Activated CD4-positive, alpha-beta T cell treated with anti-CD3 and anti-CD28 coated beads, Interleukin-2, amount 50 U/mL, for 48 hours (primary cell): Measurements from ENCODE around the gene SPEM1.

ENCODE experiments used
- DNase-seq, 2 experiments: peaks; one replicate each; pipeline ENCODE4 v3.0.0-alpha.2; 2020

Gene SPEM1

DNA sequence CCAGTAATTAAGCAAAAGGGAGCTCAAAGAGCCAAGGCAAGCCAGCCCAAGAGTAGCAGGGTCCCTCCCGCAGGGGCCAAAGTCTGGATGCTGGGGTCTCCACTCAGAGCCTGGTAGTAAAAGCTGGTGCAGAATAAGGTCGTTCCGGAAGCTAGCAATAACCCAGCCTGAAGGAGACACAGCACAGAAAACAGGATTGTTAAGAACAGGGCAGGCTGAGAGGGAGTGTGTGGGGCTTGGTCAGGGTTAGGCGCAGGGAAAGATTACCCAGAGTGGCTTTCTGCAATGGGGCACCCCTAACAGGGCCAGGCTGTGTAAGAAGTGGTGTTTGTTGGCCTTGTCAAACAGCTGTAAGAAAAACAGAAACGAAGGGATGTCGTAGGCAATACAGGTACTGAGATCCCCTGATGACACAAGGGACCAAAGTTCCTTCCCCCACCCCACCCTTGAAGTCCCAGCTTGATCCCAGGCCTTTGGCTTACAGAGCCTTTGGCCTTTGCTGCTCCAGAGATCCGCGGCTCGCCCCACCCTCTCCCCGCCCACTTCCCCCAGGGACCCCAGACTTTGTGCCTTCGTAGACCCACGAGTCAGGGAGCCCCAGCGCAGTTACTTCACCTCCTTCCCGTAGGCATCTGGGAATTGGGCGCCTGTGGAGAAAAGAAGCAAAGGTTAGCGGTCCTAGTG is 16.9 kb upstream of the SPEM1 start:
- peak; percentile 29 to 38 for DNase-seq

DNA sequence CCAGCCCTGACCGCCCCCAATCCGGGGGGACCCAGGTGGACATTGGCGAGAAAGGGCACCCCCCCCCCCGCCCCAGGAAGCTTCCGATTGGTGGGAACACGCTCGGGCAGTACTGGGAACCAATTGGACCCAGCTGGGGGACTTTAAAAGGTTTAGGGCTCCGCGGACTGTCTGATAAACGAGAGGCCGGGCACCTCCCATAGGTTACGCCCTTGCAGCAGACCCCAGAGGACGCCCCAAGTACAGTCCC is 16.5 kb upstream of the SPEM1 start:
- no peak for DNase-seq

DNA sequence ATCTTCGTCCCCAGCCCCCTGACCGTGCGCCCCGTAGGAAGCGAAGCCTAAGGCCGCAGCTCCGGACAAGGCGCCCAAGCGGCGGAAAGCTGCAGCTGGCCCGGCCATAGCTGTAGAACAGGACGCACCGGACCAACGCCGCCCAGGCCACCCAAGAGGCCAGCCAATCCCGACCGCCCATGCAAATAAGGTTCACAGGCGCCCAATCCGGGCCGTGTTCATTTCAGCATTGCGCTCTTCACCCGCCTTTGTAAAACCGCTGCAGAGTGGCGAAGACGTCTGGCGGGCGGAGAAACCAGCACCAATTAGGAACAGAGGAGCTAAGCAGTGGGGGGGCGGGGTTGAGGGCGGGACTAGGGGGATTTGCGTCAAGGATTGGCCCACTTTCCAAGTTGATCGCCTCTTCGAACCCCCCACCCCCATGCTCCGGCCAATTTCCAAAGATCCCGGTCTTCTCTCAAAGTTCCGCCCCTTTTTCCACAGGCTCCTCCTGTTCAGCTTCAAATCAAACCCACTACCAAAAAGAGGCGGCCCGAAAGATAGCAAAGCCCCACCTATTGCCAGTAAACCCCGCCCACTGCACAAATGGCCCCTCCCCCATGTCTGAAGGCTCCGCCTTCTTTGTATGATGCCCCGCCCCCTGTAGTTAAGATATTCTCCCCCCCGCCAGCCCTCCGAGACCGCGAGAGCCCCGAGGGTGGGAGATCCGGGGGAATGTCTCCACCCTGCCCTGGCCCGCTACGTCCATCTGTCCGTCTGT is 16.0 kb upstream of the SPEM1 start, which contains the start of gene TMEM256:
Gene TMEM256 (minus strand): TSS at position 121 of the 760 bp plus-strand sequence. CDS start 13 bp downstream, at position 108.
- DNase-seq, result peak; percentile 96

DNA sequence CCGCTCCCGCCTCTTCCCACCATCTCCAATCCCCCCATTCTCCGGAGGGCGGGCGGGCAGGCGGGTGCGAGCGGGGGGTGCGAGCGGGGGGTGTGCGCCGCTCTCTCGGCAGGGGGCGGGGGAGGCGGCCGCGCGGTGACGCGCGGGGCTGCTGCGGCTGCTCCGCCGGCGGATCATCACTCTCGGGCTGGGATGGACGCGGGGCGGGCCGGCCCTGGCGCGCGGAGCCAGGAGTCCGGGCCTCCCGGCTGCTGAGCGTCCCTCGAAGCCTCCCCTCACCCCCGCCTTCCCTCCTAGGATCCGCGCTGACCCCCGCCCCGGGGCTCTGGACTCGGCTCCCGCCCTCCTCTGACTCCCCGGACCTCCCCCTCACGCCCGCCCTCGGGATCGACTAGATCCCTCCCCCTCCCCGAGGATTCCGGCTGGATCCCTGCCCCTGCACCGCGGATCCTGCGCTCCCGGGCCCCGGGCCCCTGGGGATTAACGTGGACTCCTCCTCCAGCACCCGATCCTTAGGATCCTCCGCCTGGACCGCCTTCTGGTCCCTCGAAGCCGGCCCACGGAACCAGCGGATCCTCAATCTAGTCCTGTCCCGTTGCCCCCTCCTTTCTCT is 15.3 kb upstream of the SPEM1 start:
- no peak for DNase-seq

DNA sequence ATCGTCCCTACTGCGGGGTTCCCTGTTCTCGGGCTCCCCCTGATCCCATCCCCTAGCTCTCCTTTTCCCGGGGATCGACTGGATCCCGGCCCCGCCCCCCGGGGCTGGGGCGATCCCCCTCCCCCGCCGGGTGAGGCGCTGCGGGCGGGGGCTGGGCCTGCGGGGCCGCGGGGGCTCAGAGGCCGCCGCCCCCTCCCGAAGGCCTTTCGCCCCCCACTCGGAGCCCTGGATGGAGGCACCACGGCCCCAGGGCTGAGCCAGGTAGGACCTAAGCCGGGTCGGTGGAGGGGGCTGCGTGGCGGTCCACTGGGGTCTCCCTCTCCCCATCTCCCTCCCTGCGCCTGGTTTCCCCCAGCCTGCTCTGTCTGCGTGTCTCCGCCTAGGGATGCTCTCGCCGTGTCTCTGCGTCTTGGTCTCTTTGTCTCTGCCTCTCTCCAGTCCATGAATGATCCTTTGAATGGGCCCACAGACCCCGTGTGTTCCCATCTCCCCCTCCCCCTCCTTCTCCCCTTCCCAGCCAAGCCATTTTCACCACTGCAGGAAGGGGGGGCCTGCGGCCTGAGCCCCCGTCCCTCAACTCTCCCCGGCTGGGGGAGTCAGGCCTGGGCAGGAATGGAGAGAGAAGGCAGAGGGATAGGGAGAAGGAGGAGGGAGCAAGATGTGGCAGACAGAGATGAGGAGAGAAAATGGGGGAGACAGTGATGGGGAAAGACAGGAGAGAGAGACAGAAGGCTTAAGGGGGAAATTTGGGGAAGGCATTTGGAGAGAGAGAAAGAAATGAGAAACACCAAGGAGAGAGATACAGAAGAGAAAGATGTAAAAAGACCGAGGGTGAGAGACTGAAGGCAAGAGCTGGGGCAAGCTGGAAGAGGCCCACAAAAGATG is 14.5 kb upstream of the SPEM1 start:
- DNase-seq, result no peak

DNA sequence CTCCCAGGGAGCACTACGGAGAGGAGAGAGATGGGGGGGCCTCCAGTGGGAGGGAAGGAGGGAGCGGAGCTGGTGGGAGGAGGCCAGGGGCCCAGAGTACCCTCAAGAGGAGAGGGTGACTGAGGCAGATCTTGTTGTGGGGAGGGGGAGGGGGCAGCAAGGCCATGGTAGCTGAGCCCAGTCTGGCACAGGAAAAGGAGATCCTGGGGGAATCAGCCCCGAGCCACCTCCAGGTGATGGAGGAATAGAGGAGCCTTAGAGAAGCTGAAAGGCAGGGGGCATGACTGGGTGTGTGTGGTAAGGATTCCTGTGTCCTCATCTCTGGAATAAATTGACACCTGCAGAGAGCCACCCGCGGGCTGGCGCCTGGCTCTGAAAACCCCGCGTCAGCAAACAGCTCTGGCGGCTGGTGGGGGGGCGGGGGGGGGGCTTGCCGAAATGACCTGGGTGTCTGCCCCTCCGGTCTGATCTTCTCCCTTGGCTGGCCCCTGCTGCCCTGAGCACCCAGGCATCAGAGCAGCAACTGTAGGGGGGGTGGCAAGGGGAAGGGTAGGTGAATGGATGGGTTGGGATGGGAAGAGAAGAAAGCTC is 13.8 kb upstream of the SPEM1 start:
- no peak for DNase-seq

DNA sequence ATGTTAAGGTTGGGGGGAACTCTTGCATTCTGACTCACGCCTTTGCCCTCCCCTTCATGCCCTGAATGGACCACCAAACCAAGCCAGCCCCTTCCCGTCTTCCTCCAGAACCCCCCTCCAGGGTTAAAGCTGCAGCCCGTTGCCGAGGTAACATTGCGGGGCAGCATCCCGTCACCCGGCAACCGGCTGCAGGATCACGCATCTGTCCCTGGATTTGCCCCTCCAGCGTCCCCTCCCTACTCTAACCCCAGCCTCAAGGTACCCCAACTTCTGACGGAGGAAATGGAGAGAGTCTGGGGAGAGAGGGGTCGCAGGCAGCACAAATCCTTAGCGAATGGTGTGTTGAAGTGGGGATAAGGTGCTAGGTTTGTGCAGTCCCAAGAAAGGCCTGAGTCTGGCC is 13.0 kb upstream of the SPEM1 start:
- DNase-seq, result no peak

DNA sequence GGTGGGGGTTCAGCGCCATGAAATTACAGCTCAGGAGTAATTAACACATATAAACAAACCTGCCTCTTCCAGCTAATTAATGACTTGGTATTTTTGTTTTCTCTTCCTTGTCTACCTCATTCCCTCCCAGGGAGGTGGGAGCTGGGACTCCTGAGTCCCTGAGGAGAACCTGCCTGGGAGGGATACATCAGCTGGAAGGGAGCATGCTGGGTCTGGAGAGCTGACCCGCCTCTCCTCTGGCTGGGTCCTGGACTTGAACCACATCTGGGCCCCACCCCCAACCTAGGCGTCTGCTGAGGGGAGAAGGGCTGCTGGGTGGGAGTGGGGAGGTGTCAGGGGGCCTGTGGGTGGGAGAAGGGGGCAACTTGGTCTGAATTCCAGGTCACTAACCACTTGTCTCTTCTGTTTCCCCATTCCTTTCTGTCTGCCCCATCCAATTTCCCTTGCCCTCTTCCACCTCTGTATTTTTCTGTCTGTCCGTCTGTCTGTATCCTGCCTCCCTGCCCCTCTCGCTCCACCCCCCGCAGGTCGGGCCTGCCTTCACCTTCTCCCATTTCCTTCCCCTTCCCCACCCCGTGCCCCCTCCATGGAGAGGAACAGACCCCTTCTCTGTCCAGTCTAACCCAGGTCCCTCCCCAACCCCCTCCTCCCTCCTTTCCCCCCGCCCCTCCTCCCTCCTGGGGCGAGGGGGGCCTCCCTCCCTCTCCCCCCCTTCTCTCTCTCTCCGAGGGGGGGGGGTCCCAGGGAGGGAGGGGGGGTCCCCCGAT is 12.5 kb upstream of the SPEM1 start, which contains the start of gene NLGN2:
Gene NLGN2 (plus strand): TSS at position 361 of the 767 bp plus-strand sequence. CDS start 411 bp downstream, outside the sequence.
- DNase-seq, result no peak

DNA sequence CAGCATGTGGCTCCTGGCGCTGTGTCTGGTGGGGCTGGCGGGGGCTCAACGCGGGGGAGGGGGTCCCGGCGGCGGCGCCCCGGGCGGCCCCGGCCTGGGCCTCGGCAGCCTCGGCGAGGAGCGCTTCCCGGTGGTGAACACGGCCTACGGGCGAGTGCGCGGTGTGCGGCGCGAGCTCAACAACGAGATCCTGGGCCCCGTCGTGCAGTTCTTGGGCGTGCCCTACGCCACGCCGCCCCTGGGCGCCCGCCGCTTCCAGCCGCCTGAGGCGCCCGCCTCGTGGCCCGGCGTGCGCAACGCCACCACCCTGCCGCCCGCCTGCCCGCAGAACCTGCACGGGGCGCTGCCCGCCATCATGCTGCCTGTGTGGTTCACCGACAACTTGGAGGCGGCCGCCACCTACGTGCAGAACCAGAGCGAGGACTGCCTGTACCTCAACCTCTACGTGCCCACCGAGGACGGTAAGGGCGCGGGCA is 11.8 kb upstream of the SPEM1 start:
- peak; percentile 21 to 25 for DNase-seq

DNA sequence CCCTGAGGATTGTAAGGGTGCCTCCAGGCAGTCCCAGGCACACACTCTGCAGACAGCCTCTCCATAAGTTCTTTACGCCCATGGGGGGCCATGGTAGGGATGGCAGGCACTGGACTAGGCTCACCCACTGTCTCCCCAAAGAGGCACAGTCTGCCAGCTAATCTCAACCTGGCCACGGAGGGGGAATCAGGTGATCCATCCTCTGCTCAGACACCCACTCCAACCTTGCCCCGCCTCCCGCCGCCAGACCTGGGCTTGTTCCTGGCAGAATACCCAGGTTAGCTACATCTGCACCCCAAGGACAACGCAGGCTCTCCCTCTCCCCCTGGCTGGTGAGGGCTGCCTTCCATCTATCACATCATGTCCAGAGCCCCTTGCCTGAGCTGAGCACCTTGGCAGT is 11.3 kb upstream of the SPEM1 start:
- DNase-seq, result no peak

DNA sequence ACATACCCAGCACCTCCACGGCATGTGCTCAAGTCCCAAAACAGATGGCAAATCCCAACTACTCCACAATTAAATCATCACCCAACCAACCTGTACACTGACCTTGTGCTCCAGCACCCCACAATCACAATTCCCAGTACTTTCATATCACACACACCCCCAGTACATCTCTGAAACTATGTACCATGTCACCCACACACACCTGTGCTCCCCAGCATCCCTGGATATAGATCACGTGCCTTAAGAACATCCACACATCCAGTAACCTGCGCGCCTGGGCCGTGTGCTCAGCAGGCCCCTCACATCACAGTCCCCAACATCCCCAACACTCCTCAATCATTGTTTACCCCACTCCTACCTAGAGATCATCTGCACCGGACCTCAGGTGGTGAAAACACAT is 10.4 kb upstream of the SPEM1 start:
- no peak for DNase-seq

DNA sequence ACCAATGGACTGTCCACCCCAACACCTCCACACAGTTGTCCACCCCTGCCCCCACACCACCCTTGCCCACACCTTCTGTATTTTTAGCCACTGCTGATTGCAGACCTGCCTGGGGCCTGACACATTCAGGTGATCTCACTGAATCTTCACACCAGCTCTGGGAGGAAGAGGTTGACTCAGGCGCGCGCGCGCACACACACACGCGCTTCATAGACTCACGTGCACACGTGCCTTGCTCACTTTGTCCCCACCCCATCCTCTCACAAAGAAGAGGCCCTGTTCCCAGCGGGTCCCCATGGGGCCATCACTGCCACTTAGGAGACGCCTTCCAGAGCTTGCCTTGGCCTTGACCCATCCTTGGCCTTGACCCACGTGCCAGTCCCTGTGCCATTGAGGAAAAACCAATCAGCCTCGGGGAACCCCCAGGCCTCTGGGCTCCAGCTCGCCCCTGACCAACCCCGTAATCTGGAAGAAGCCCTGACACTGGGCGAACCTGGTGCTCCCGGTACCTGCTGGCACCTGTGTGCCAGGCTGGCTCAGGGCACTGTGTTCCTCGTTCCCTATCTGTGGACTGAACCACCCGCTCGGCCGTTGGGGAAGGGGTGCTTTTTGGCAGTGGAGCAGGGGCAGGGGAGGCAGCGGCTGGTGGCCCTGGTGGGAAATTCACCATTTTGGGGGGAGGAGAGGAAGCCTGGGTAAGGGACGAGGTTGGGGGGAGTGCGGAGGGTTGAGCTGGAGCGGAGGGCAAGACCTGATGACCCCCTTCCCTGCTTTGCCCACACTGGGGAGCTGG is 9.3 kb upstream of the SPEM1 start:
- DNase-seq, result no peak

DNA sequence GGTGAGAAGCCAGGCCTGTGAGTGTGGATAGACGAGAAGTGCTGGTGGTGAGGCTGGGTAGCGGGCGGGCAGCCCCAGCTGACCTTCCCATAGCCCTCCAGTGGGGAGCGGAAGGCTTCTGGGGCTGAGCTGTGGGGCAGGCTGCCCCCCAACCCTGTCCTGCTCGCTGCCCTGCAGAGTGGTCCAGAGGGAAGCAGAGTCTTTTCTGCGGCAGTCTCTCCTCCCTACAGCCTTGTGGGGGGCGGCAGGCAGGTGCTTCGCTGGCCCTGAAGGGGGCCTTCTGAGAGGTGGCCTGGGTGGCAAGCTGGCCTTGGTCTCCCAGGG is 8.7 kb upstream of the SPEM1 start:
- DNase-seq, result no peak

DNA sequence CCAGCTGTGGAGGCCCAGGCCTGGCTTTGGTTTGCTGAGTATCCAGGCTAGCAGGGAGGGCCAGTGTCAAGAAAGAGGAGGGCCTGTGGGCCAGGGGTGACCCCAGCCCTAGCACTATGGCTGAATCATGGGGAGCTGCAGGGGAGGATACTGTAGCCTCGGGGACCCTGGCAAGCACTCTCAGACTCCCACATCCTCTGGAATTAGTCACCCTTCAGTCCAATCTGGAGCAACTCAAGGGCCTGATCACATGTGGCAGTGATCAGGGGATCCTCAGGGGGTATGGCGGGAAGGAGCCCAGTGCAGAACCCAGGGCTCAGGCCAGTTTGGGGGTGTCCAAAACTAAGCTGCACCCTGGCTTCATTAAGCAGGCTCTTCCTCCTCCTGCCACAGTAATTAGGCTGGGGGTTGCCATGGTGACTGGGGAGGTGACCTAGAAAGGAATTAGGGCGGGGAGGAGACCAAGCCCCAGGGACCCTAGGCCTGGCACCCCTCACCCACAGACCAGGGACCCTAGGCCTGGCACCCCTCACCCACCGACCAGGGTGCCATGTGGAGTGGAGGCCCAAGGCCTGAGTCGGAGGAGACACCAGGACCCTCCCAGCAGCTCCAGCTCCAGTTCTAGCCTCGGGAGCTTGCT is 6.7 kb upstream of the SPEM1 start:
- no peak for DNase-seq

DNA sequence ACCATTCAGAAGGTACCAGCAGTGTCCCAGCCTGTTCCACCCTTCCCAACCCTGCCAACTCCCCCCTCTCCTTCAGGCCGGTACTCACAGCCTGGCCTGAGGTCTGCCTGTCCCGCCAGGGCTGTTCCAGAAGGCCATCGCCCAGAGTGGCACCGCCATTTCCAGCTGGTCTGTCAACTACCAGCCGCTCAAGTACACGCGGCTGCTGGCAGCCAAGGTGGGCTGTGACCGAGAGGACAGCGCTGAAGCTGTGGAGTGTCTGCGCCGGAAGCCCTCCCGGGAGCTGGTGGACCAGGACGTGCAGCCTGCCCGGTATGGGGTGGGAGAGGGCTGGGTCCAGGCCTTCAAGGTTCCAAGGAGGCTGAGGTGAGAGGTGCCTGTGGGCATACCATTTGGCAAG is 5.3 kb upstream of the SPEM1 start:
- no peak for DNase-seq

DNA sequence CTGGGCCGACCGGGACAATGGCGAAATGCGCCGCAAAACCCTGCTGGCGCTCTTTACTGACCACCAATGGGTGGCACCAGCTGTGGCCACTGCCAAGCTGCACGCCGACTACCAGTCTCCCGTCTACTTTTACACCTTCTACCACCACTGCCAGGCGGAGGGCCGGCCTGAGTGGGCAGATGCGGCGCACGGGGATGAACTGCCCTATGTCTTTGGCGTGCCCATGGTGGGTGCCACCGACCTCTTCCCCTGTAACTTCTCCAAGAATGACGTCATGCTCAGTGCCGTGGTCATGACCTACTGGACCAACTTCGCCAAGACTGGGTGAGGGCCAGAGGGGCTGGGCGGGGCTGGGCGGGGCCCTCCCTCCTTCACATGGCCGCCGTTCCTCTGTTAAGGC is 4.3 kb upstream of the SPEM1 start:
- no peak for DNase-seq

DNA sequence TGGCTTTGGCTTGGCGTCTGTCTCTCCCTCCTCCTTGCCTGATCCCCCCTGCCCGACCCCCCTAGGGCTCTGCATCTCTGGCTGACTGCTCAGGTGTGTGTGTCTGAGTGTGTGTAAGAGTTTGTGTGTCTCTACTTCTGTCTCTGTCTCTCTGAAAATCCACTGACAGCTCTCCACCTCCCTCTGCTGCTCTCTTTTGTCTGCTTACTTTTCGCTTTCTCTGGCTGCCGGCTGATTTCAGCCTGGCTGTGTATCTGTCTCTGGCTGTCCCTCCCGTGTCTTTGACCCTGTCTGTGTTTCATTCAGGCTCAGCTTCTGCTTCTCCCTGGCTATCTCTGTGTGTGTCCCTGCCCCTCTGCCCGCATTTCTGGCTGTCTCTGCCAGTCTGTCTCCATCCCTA is 3.8 kb upstream of the SPEM1 start:
- DNase-seq, result no peak

DNA sequence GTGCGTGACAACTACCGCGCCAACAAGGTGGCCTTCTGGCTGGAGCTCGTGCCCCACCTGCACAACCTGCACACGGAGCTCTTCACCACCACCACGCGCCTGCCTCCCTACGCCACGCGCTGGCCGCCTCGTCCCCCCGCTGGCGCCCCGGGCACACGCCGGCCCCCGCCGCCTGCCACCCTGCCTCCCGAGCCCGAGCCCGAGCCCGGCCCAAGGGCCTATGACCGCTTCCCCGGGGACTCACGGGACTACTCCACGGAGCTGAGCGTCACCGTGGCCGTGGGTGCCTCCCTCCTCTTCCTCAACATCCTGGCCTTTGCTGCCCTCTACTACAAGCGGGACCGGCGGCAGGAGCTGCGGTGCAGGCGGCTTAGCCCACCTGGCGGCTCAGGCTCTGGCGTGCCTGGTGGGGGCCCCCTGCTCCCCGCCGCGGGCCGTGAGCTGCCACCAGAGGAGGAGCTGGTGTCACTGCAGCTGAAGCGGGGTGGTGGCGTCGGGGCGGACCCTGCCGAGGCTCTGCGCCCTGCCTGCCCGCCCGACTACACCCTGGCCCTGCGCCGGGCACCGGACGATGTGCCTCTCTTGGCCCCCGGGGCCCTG is 3.0 kb upstream of the SPEM1 start:
- DNase-seq, result no peak

DNA sequence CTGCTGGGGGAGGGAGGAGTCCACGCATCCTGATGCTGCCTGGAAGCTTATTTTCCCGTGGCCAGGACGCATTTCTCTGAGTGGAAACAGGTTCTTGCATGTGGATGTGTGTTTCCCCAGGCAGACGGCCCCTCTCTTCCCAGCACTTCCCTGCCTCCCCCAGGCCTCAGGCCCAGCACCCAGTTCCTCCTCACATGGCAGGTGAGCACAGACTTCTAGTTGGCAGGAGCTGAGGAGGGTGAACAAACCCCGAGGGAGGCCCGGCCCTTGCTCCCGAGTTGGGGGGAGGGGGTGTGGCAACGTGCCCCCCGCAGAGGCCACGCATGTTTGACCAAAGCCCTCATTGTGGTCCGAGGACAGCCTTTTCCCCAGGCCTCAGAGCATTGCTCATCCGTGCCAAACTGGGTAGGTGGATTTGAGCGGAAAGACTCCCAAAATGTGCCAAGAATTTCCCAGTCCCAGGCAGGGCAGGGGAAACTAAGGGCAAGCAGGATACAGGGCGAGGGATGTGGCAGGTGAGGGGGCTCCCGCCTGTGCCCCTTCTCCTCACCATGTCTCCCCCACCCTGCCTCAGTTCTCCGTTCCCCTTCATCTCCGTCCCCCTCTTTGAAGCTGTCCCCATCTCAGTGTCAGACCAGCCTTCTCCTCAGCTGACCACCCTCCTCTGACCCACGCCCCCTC is 1.5 kb upstream of the SPEM1 start:
- no peak for DNase-seq

DNA sequence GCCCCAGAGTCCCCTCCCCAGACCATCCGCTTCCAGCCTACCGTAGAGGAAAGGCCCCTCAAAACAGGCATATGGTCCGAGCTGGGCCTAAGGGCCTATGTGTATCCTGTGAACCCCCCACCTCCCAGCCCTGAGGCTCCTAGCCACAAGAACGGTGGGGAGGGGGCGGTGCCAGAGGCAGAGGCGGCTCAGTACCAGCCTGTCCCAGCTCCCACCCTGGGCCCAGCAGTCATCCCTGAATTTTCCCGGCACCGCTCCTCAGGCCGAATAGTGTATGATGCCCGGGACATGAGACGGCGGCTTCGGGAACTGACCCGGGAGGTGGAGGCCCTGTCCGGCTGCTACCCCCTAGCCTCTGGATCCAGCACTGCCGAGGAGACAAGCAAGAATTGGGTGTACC is 1.1 kb downstream of the SPEM1 start:
- no peak for DNase-seq
